ENCODE results near the gene ELF4.

GRCh38 chrX:130155564-130155963 lies 45.3 kb upstream of the ELF4 start:
- TF ChIP-seq POLR2A (IDR thresholded peaks at IDR 0.05; ENCODE audit: low read depth, low read length): no peak
- TF ChIP-seq CTCF (IDR thresholded peaks at IDR 0.05 in 2 of 3, conservative IDR thresholded peaks at IDR 0.05 in 1 of 3; ENCODE audit: control insufficient read depth in 2 of 3, extremely low read depth in 1 of 3, insufficient read depth in 1 of 3, low read depth in 3 of 3, low read length in 3 of 3): no peak
- no peak for TF ChIP-seq GABPA (IDR thresholded peaks at IDR 0.05; ENCODE audit: low read depth)
- TF ChIP-seq MYC (IDR thresholded peaks at IDR 0.05; ENCODE audit: insufficient read depth, insufficient read length, insufficient replicate concordance, low read length, severe bottlenecking): no peak
- no peak for TF ChIP-seq POLR2AphosphoS2 (IDR thresholded peaks at IDR 0.05; ENCODE audit: low read depth, low read length)
- no peak for TF ChIP-seq TAF1 (IDR thresholded peaks at IDR 0.05; ENCODE audit: borderline replicate concordance, low read depth, low read length)
- TF ChIP-seq, protein P1, sequence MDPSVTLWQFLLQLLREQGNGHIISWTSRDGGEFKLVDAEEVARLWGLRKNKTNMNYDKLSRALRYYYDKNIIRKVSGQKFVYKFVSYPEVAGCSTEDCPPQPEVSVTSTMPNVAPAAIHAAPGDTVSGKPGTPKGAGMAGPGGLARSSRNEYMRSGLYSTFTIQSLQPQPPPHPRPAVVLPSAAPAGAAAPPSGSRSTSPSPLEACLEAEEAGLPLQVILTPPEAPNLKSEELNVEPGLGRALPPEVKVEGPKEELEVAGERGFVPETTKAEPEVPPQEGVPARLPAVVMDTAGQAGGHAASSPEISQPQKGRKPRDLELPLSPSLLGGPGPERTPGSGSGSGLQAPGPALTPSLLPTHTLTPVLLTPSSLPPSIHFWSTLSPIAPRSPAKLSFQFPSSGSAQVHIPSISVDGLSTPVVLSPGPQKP (IDR thresholded peaks at IDR 0.05; ENCODE audit: low read depth, low read length): no peak
- no peak for TF ChIP-seq RAD21 (IDR thresholded peaks at IDR 0.05; ENCODE audit: insufficient read depth, low read depth, low read length)
- TF ChIP-seq, protein P2, sequence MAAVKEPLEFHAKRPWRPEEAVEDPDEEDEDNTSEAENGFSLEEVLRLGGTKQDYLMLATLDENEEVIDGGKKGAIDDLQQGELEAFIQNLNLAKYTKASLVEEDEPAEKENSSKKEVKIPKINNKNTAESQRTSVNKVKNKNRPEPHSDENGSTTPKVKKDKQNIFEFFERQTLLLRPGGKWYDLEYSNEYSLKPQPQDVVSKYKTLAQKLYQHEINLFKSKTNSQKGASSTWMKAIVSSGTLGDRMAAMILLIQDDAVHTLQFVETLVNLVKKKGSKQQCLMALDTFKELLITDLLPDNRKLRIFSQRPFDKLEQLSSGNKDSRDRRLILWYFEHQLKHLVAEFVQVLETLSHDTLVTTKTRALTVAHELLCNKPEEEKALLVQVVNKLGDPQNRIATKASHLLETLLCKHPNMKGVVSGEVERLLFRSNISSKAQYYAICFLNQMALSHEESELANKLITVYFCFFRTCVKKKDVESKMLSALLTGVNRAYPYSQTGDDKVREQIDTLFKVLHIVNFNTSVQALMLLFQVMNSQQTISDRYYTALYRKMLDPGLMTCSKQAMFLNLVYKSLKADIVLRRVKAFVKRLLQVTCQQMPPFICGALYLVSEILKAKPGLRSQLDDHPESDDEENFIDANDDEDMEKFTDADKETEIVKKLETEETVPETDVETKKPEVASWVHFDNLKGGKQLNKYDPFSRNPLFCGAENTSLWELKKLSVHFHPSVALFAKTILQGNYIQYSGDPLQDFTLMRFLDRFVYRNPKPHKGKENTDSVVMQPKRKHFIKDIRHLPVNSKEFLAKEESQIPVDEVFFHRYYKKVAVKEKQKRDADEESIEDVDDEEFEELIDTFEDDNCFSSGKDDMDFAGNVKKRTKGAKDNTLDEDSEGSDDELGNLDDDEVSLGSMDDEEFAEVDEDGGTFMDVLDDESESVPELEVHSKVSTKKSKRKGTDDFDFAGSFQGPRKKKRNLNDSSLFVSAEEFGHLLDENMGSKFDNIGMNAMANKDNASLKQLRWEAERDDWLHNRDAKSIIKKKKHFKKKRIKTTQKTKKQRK (IDR thresholded peaks at IDR 0.05; ENCODE audit: low read depth, low read length): no peak

All from GM12878 (cell line).